BE2C (cell line): ENCODE measurements around the gene TSPAN5.

Source experiments
- DNase-seq: peaks from one replicate; pipeline ENCODE4 v3.0.0-alpha.2; 2020
- H3K27me3 ChIP-seq: fragments of 250-450 bp; sonication (Bioruptor Pico); 2 replicates; pipeline ENCODE4 v1.5.1; 2020; ENCODE audit warnings: mild to moderate bottlenecking
- H3K36me3 ChIP-seq: fragments of 250-450 bp; sonication (Bioruptor Pico); 2 replicates; pipeline ENCODE4 v1.5.1; 2020; ENCODE audit warnings: mild to moderate bottlenecking
- H3K4me1 ChIP-seq: fragments of 250-450 bp; sonication (Bioruptor Pico); 2 replicates; pipeline ENCODE4 v1.5.1; 2020
- H3K4me3 ChIP-seq: 2 replicates; pipeline ENCODE4 v1.5.1; 2011; ENCODE audit warnings: low read depth, low read length
- H3K9me3 ChIP-seq: fragments of 250-450 bp; sonication (Bioruptor Pico); 2 replicates; pipeline ENCODE4 v1.5.1; 2020
- CTCF ChIP-seq: IDR thresholded peaks from 2 replicates; pipeline ENCODE4 v1.5.1; 2012; ENCODE audit warnings: mild to moderate bottlenecking, low read depth, low read length

TSPAN5 gene

GRCh38 chr4:98623126-98623802, 35.1 kb downstream of the TSPAN5 start:
- Histone ChIP-seq H3K4me1 (no peaks in the 10 kb centered on the region), H3K4me3 (no peak overlapping the region)

GRCh38 chr4:98620087-98620784, 38.2 kb downstream of the TSPAN5 start:
- H3K4me1 ChIP-seq: no peaks in the 10 kb centered on the region
- DNase-seq: no peak
- H3K27me3 ChIP-seq: no peaks in the 10 kb centered on the region
- no peaks in the 10 kb centered on the region for H3K36me3 ChIP-seq
- H3K4me3 ChIP-seq: no peak overlapping the region
- no peak for TF ChIP-seq CTCF
- H3K9me3 ChIP-seq: no peaks in the 10 kb centered on the region

More at GRCh38 chr4:98623126-98623802, 35.1 kb downstream of the TSPAN5 start:
- Histone ChIP-seq H3K36me3 (no peaks in the 10 kb centered on the region), H3K27me3 (no peaks in the 10 kb centered on the region), H3K9me3 (no peaks in the 10 kb centered on the region)
- no peak for DNase-seq
- TF ChIP-seq CTCF: no peak

- TF ChIP-seq CTCF: no peak
- H3K4me1 ChIP-seq: no peaks in the 10 kb centered on the region
- no peak overlapping the region for H3K4me3 ChIP-seq
- H3K9me3 ChIP-seq: no peaks in the 10 kb centered on the region
- DNase-seq: no peak
- H3K36me3 ChIP-seq: no peaks in the 10 kb centered on the region
- no peaks in the 10 kb centered on the region for H3K27me3 ChIP-seq
Measured at GRCh38 chr4:98619180-98619579, 39.2 kb downstream of the TSPAN5 start.

GRCh38 chr4:98618680-98619079, 39.7 kb downstream of the TSPAN5 start:
- no peak for TF ChIP-seq CTCF
- Histone ChIP-seq H3K4me3 (no peak overlapping the region), H3K9me3 (no peaks in the 10 kb centered on the region), H3K36me3 (no peaks in the 10 kb centered on the region), H3K4me1 (no peaks in the 10 kb centered on the region), H3K27me3 (no peaks in the 10 kb centered on the region)
- DNase-seq: no peak

- no peaks in the 10 kb centered on the region for H3K4me1 ChIP-seq
- no peaks in the 10 kb centered on the region for H3K27me3 ChIP-seq
- no peak overlapping the region for H3K4me3 ChIP-seq
- no peaks in the 10 kb centered on the region for H3K9me3 ChIP-seq
- DNase-seq: no peak
- no peak for TF ChIP-seq CTCF
- no peaks in the 10 kb centered on the region for H3K36me3 ChIP-seq
Measured at GRCh38 chr4:98617358-98618047, 40.9 kb downstream of the TSPAN5 start.

GRCh38 chr4:98615991-98616390, 42.4 kb downstream of the TSPAN5 start:
- H3K4me3 ChIP-seq: no peak overlapping the region
- H3K36me3 ChIP-seq: no peaks in the 10 kb centered on the region
- H3K9me3 ChIP-seq: no peaks in the 10 kb centered on the region
- no peak for DNase-seq
- no peaks in the 10 kb centered on the region for H3K4me1 ChIP-seq
- H3K27me3 ChIP-seq: no peaks in the 10 kb centered on the region
- no peak for TF ChIP-seq CTCF
